CMK (cell line): ENCODE measurements around the gene CDH4.
A peak's percentile ranks its signal among the peaks of the same experiment; 100 is the strongest.
"Not testable (repeated sequence)": the region's sequence is repeated elsewhere in the genome, so short reads cannot be mapped to it uniquely, and the experiment has no call there.

Source experiments
- DNase-seq: peaks from one replicate; pipeline ENCODE4 v3.0.0-alpha.2; 2010; ENCODE audit warnings: low read depth

The CDH4 gene

GRCh38 chr20:61966492-61967244 lies 714.6 kb downstream of the CDH4 start:
- no peak for DNase-seq

- DNase-seq: no peak
Measured at GRCh38 chr20:61967300-61967699, 715.2 kb downstream of the CDH4 start.

- no peak for DNase-seq
Measured at GRCh38 chr20:61968036-61968810, 716.2 kb downstream of the CDH4 start.

- DNase-seq: no peak
Measured at GRCh38 chr20:61968932-61969331, 716.9 kb downstream of the CDH4 start.

DNA sequence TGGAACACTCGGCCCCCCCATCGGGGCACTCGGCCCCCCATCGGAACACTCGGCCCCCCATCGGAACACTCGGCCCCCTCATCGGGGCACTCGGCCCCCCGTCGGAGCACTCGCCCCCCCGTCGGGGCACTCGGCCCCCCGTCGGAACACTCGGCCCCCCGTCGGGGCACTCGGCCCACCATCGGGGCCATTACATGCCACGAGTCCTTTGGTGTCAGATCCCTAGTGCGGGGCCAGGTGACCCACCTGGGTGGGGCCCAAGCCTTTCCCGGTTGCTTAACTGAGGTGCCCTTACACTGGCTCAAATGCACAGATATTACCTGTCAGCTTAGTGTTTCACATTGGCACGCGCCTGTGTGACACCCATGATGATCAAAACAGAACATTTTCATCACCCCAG lies 717.7 kb downstream of the CDH4 start:
- DNase-seq: no peak

DNA sequence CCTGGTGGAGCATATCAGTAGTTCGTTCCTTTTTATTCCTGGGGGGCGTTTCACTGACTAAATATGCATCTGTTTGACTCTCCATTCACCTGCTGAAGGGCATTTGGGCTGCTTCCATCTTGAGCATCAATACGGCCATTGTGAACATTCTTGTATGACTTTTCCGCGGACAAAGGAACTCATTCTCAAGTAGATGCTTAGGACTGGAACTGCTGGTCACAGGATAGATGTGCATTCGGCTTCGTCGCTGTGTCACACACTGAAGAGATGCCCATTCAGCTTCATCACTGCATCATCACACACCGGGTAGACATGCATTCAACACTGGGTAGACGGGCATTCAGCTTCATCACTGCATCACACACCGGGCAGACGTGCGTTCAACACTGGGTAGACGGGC lies 718.3 kb downstream of the CDH4 start:
- DNase-seq: no peak

- not testable (repeated sequence) for DNase-seq
Measured at GRCh38 chr20:61971595-61971994, 719.5 kb downstream of the CDH4 start.

GRCh38 chr20:61972636-61973508 lies 720.8 kb downstream of the CDH4 start:
- DNase-seq: no peak

- no peak for DNase-seq
Measured at GRCh38 chr20:61973515-61974356, 721.7 kb downstream of the CDH4 start.

- no peak for DNase-seq
Measured at GRCh38 chr20:61974357-61974665, 722.2 kb downstream of the CDH4 start.

DNA sequence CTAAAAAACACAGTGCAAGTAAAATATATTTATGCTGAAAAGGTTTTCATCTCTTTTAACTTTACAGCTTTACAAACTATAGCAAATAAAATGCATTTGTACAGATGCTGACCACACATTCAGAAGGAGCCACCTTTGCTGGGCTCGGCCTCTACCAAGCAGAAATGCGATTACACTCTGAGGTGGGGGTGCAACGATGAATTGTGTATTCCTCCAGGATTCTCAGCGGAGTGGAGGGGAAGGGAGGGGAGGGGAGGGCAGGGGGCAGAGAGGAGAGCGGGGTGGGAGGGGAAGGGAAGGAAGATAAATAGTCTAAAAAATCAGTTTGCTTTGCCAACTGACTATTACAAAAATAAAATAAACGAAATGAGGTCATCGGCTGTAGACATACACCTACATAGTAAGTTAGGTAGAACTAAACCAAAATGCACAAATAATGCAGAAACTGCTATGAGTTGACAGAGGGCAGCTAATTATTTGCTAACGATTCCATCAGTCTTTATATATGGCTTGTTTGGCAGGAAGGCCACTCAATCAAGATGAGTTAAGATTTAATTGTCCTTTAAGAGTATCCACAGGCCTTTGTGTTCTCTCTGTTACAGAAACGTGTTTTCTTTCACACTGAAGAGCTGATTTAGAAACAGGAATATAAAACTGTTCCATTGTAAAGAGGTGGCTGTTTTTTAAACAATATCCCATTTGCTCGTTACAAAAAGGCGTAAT lies 723.5 kb downstream of the CDH4 start:
- no peak for DNase-seq

GRCh38 chr20:61976263-61976643 lies 724.2 kb downstream of the CDH4 start:
- DNase-seq: no peak

GRCh38 chr20:61976644-61977418 lies 724.8 kb downstream of the CDH4 start:
- DNase-seq: no peak

GRCh38 chr20:61977419-61977786 lies 725.3 kb downstream of the CDH4 start:
- no peak for DNase-seq

- no peak for DNase-seq
Measured at GRCh38 chr20:61978491-61978890, 726.4 kb downstream of the CDH4 start.

GRCh38 chr20:61979090-61979489 lies 727.0 kb downstream of the CDH4 start:
- no peak for DNase-seq

GRCh38 chr20:61979701-61980635 lies 727.9 kb downstream of the CDH4 start:
- DNase-seq: no peak

- DNase-seq: peak; percentile 25
Measured at GRCh38 chr20:61980647-61981583, 728.9 kb downstream of the CDH4 start.
